Activated T-helper 1 cell treated with Interleukin-2 at 50 U/mL for 16 hours (primary cell): ENCODE data around the gene DCDC2B.
A peak's percentile ranks its signal among the peaks of the same experiment; 100 is the strongest.

Source experiments
- DNase-seq: peaks from one replicate; pipeline ENCODE4 v3.0.0-alpha.2; 2020; ENCODE audit warnings: low read depth

Gene DCDC2B

DNA sequence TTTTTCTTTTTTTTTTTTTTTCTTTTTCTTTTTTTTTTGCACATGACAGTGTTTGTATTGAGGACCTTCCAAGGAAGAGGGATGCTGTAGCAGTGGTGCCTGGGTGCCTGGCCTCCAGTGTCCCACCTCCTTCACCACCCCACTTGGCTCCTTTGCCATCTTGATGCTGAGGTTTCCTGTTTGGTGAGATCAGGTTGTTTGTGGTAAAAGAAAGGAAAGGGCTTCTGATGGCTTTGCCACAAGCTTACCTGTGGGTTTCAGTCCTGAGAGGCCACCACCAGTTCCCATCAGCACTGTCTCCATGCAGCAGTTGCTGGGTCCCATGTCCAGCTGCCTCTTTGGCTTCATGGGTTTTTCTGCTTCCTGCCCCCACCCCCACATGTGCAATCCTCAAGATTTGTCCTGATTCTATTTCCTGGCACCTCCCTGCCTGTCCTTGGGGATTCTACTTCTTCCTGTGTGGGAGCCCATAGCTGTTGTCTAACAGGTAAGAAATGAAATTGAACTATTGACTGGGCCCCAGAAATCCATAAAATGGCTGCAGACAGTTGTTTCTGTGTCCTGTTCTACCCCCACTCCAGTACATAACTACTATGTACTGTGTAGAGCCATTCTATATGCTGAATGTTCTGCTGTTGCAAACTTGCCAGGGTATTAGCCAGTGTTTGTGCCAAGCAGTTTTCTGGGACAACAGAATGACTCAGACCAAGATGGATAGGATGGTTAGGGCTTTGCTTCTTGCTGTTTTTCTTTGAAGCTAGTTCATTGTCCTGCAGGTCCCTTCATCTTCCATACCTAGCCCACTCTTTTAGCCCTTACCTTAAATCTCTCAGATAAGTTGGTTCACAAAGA is 12.7 kb upstream of the DCDC2B start:
- DNase-seq, result no peak

- no peak for DNase-seq
Observed at GRCh38 chr1:32197074-32197473, 11.8 kb upstream of the DCDC2B start.

DNA sequence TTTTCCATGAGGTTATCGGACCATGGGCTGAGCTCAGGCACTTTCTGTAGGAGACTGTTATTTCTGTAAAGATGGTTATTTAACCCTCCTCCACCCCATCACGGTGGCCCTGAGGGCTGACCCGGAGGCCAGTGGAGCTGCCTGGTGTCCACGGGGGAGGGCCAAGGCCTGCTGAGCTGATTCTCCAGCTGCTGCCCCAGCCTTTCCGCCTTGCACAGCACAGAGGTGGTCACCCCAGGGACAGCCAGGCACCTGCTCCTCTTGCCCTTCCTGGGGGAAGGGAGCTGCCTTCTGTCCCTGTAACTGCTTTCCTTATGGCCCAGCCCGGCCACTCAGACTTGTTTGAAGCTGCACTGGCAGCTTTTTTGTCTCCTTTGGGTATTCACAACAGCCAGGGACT is 11.1 kb upstream of the DCDC2B start:
- DNase-seq, result no peak

- no peak for DNase-seq
Observed at GRCh38 chr1:32198237-32199042, 10.4 kb upstream of the DCDC2B start.

DNA sequence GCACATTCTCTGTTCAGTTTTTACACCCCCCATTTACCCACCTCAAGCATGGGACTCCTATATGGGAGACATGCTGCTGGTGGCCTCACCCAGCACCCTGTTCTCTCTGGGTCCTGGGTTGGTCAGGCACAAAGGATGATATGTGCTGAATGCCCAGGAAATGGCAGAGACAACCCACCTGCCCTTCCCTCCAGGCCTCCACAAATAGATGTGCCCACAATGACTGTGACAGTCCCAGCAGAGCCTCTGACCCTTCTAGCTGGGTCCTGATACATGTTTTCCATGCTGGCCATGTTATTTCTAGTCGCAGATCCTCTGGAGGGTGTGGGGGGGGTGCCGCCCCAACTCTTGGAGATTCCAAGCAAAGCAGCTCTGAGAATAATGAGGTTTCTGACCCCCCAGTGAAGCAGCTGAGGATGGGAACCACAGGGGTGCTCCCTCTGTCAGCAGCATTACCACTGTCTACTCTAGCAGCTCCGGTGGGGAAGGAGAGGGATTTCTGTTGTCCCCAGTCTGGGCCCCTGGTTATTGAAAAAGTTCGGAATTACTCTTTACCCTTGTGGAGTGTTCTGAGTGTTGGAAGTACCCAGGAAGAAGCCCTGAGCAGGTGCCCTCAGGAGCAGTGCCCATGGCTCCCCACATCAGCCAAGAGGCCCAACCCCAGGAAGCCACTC is 9.7 kb upstream of the DCDC2B start:
- no peak for DNase-seq

- no peak for DNase-seq
Observed at GRCh38 chr1:32199717-32200072, 9.2 kb upstream of the DCDC2B start.

- peak; percentile 20 for DNase-seq
Observed at GRCh38 chr1:32200226-32201010, 8.5 kb upstream of the DCDC2B start, which contains the start of gene CCDC28B. TSS of gene CCDC28B (plus strand) at chr1:32200595. CDS start at chr1:32201936, 1,341 bp downstream.

- DNase-seq, result peak; percentile 63
Observed at GRCh38 chr1:32201011-32201855, 7.7 kb upstream of the DCDC2B start.

DNA sequence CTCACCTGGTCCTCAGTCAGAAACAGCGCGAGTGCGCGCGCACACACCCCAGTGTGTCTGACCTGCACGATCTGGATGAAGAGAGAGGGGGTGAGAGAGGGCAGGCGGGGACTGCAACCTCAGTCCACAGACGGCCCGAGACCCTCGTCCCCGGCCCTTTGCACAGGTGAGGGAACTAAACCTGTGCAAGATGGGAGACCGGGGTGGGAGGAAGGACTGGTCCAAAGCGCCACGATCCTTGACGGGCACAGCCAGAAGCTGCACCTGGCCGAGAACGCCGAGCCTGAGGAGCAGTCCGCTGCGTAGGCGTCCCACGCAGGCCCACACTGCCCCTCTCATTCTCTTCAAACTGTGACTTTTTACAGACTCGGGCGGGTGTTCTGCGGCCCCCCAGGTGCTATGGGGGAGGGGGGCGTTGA is 3.9 kb upstream of the DCDC2B start:
- DNase-seq, result no peak

DNA sequence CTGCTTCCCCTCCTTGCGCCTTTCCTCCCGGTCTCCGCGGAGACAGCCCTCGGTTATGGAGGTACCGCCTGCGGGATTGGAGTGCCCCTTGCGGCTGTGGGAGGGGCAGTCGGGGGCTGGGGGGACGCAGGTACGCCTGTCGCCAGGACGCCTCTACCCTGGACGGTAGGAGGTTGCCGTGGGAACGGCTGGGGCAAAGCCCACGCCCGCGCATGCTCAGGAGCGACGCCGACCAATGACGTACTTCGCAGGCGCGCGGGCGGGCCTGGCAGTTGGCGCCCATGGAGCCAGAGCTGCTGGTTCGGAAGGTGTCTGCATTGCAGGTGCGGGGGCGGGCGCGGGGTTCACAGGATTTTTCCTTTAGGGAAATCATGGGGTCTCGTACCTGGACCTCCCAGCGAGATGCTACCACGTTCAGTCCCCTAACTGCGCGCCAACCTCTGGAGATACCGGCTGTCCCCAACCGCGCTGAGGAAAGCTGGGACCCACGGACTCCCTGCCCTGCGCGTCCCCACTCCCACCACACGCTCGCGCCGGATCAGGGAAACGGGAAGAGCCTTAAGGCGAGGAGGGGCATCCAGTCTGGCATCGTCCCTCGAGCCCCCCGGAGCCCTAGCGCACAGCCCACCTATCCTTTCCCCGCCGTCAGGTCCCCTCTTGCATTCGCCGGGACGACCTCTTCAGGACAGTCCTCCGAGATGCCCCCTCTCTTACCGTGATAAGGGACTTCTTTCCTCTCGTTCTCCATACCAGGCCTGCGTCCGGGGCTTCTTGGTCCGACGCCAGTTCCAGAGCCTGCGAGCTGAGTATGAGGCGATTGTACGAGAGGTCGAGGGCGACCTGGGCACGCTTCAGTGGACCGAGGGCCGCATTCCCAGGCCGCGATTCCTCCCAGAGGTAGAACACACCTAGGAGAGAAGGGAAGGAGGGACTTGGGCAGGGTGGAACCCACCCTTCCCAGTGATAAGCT is 3.2 kb upstream of the DCDC2B start, which contains the start of gene IQCC:
Gene IQCC, plus strand, starts transcription at position 271 of the 970 bp plus-strand sequence. Its CDS starts 11 bp downstream, at position 282.
- DNase-seq, result peak; percentile 77

DNA sequence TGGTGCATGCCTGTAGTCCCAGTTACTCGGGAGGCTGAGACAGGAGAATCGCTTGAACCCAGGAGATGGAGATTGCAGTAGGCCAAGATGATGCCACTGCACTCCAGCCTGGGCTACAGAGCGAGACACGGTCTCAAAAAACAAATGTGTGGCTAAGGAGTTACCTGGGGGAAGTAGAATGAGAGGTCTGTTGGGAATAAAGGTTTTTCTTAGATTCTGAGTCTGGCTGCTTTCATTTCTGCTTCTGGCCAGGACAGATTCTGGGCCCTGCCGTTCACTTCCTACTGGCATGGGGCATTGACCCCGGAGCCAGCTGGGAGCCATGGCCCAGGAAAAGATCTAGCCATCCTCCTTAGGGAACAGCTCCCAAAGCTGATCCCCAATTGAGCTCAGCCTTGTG is 420 bp upstream of the DCDC2B start:
- DNase-seq, result no peak

GRCh38 chr1:32215629-32216480 is 7.0 kb downstream of the DCDC2B start:
- DNase-seq, result peak; percentile 31

GRCh38 chr1:32216566-32216965 is 7.7 kb downstream of the DCDC2B start:
- no peak for DNase-seq

GRCh38 chr1:32219022-32219421 is 10.1 kb downstream of the DCDC2B start:
- no peak for DNase-seq

DNA sequence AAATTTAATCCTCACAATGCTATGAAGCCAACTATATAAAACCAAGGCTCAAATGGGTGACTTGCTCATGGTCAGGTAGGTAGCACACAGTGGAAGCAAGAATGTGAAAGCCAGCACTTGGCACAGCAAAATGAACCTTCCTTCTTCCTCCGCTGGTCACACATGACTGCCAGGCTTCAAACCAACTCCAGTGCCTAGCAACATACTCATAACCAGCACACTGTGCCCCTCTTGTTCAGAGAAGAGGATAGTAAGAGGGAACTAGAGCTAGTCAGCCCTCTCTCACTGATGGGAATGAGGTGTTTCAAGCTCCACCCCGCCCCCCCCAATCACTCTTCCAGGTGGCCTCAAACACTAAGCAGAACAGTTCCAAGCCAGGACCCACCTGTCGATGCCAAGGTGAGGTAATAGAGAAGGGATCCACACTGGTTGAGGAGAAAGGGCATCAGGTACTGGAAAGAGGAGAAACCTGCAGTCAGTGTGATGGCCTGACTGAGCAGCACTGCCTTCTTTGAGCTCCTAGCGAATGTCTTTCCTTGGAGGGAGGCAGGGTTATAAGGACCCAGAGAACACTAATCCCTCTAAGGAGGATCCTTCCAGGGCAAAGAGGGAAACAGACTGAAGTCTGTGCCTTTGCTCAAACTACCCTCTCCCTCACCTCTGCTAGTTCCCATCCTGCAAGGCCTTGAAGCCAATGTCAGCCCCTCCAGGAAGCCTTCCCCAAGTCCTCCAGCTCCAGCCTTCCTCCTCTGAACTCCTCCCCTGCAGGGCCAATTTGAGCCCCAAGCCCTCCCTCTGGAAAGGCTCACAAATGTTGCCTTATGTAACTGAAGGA is 12.1 kb downstream of the DCDC2B start:
- DNase-seq, result no peak

DNA sequence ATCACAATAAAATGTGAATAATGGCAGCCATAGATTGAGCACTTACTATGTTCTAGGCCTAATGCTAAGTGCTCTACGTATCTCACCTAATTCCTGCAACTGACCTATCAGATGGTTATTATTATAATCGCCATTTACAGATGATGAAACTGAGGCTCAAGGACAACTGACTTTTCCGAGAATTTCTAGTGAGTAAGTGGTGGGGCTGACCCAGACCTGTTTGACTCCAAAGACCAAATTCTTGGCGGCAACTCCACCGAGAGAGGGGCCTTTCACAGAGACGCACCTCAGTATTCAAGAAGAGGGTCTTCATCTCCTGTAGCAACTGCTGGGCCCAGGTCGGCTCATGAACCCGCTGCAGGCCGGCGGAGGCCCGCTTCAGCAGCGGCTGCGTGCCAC is 12.7 kb downstream of the DCDC2B start:
- DNase-seq, result no peak

DNA sequence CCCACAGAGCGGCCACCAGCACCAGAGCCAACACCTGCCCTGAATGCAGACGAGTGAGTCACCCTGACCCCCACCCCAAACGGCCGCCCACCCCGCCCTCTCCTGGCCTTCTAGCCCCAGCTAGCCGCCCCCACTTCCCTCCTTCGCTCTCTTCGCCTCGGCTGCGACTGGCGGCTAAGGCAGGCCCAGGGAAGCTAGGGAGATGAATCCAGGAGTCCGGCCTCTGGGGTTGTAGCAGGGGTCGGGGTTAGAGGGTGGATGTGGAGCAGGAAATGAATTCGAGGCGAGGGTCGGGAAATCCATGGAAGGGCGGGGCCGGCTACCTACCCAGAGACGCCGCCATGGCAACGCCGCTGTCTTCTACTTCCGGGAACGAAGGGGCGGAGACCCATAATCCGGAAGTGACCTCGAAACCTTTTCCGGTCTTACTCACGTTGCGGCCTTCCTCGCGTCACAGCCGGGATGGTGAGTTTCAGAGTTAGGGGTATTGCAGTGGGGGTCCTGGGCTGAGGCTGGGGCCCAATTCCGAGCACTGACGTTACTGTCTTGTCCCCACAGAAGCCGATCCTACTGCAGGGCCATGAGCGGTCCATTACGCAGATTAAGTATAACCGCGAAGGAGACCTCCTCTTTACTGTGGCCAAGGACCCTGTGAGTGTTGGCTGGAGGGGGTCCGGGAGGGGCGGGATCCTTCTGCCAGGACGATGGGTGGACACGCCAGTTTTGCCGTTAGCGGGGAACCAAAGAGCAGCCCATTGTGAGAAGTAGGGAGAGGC is 13.3 kb downstream of the DCDC2B start, which contains the start of the genes EIF3I and TMEM234:
Gene EIF3I, plus strand, starts transcription at position 428 of the 776 bp plus-strand sequence. Its CDS starts 35 bp downstream, at position 463.
Gene TMEM234, minus strand, starts transcription at position 374 of the 776 bp plus-strand sequence. Its CDS starts 31 bp downstream, at position 343.
- peak; percentile 85 for DNase-seq
